MM.1S (cell line): ENCODE measurements around the gene SCIN.

Source experiments
- DNase-seq: peaks from one replicate; pipeline ENCODE4 v3.0.0-alpha.2; 2015
- H2AFZ ChIP-seq: fragments of 300-600 bp; sonication (generic); 2 replicates; pipeline ENCODE4 v1.6.0; 2016; ENCODE audit warnings: antibody characterized with exemption, low read length
- H3F3A ChIP-seq: fragments of 300-600 bp; sonication (generic); 2 replicates; pipeline ENCODE4 v1.6.1; 2016; ENCODE audit warnings: mild to moderate bottlenecking, antibody characterized with exemption, low read length, moderate library complexity, mixed read lengths; ENCODE audit not compliant: insufficient read depth
- H3K27ac ChIP-seq: fragments of 300-600 bp; sonication (generic); 2 replicates; pipeline ENCODE4 v1.5.1; 2016; ENCODE audit warnings: mild to moderate bottlenecking, low read length
- H3K27me3 ChIP-seq: fragments of 300-600 bp; sonication (generic); replicated peaks from 2 replicates; pipeline ENCODE4 v1.6.0; 2016; ENCODE audit warnings: low read length; ENCODE audit not compliant: insufficient read depth
- H3K36me3 ChIP-seq: fragments of 300-600 bp; sonication (generic); replicated peaks from 2 replicates; pipeline ENCODE4 v1.6.1; 2016; ENCODE audit warnings: mild to moderate bottlenecking, low read length, mixed read lengths; ENCODE audit not compliant: insufficient read depth
- H3K4me1 ChIP-seq: fragments of 300-600 bp; sonication (generic); 2 replicates; pipeline ENCODE4 v1.6.1; 2016; ENCODE audit warnings: low read length, mixed read lengths
- H3K4me2 ChIP-seq: fragments of 300-600 bp; sonication (generic); 2 replicates; pipeline ENCODE4 v1.6.0; 2016; ENCODE audit warnings: low read depth, low read length
- H3K4me3 ChIP-seq: fragments of 300-600 bp; sonication (generic); 2 replicates; pipeline ENCODE4 v1.5.1; 2016; ENCODE audit warnings: low read length, mixed read lengths
- H3K79me2 ChIP-seq: fragments of 300-600 bp; sonication (generic); 2 replicates; pipeline ENCODE4 v1.6.1; 2016; ENCODE audit warnings: mixed run types, low read length, mixed read lengths
- H3K9ac ChIP-seq: fragments of 300-600 bp; sonication (generic); 2 replicates; pipeline ENCODE4 v1.6.1; 2016; ENCODE audit warnings: low read length, mixed read lengths
- H3K9me2 ChIP-seq: fragments of 300-600 bp; sonication (generic); replicated peaks from 2 replicates; pipeline ENCODE4 v1.6.1; 2016; ENCODE audit warnings: mild to moderate bottlenecking, low read length, mixed read lengths; ENCODE audit not compliant: insufficient read depth
- H3K9me3 ChIP-seq: fragments of 300-600 bp; sonication (generic); replicated peaks from 2 replicates; pipeline ENCODE4 v1.6.1; 2016; ENCODE audit warnings: mild to moderate bottlenecking, low read length, mixed read lengths; ENCODE audit not compliant: insufficient read depth
- H4K20me1 ChIP-seq: fragments of 300-600 bp; sonication (generic); 2 replicates; pipeline ENCODE4 v1.6.1; 2016; ENCODE audit warnings: mild to moderate bottlenecking, low read length, moderate library complexity, mixed read lengths; ENCODE audit not compliant: insufficient read depth
- EZH2 ChIP-seq: fragments of 300-600 bp; sonication (generic); optimal IDR thresholded peaks from 2 replicates; pipeline ENCODE3; 2017; ENCODE audit warnings: low read depth, mild to moderate bottlenecking, antibody characterized with exemption, low read length, mixed read lengths
- EZH2phosphoT487 ChIP-seq: fragments of 300-600 bp; sonication (generic); IDR thresholded peaks from 2 replicates; pipeline ENCODE4 v1.6.1; 2018; ENCODE audit warnings: antibody characterized with exemption, low read length
- TF ChIP-seq, protein P1 (sequence below): fragments of 300-600 bp; sonication (generic); IDR thresholded peaks from 2 replicates; pipeline ENCODE4 v1.5.1; 2016; ENCODE audit warnings: antibody characterized with exemption, low read length, mixed read lengths

The SCIN gene

GRCh38 chr7:12550956-12551355 is 19.6 kb upstream of the SCIN start:
- Histone ChIP-seq H3K27me3 (peaks cover 16% of the 10 kb centered on the region), H3K4me3 (no peak overlapping the region), H3K9me2 (no peaks in the 10 kb centered on the region), H3F3A (peaks cover 3% of the 10 kb centered on the region), H2AFZ (no peak overlapping the region), H3K27ac (no peak overlapping the region), H3K9ac (no peak overlapping the region), H4K20me1 (no peaks in the 10 kb centered on the region), H3K36me3 (no peaks in the 10 kb centered on the region; the same call in 1 of the 2 replicates), H3K79me2 (no peaks in the 10 kb centered on the region), H3K9me3 (no peaks in the 10 kb centered on the region), H3K4me2 (no peak overlapping the region), H3K4me1 (peaks cover 5% of the 10 kb centered on the region; the same call in 1 of the 2 replicates)
- DNase-seq: no peak
- TF ChIP-seq EZH2 (no peak), EZH2phosphoT487 (no peak)
- TF ChIP-seq, protein P1, sequence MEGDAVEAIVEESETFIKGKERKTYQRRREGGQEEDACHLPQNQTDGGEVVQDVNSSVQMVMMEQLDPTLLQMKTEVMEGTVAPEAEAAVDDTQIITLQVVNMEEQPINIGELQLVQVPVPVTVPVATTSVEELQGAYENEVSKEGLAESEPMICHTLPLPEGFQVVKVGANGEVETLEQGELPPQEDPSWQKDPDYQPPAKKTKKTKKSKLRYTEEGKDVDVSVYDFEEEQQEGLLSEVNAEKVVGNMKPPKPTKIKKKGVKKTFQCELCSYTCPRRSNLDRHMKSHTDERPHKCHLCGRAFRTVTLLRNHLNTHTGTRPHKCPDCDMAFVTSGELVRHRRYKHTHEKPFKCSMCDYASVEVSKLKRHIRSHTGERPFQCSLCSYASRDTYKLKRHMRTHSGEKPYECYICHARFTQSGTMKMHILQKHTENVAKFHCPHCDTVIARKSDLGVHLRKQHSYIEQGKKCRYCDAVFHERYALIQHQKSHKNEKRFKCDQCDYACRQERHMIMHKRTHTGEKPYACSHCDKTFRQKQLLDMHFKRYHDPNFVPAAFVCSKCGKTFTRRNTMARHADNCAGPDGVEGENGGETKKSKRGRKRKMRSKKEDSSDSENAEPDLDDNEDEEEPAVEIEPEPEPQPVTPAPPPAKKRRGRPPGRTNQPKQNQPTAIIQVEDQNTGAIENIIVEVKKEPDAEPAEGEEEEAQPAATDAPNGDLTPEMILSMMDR: no peak

GRCh38 chr7:12552876-12553275 is 17.6 kb upstream of the SCIN start:
- Histone ChIP-seq H3K36me3 (no peaks in the 10 kb centered on the region; the same call in 1 of the 2 replicates), H3K79me2 (no peaks in the 10 kb centered on the region), H3K9me2 (no peaks in the 10 kb centered on the region), H3K9me3 (no peaks in the 10 kb centered on the region), H3K27me3 (peaks cover 16% of the 10 kb centered on the region), H3K4me1 (peaks cover 5% of the 10 kb centered on the region; the same call in 1 of the 2 replicates), H3K9ac (no peak overlapping the region), H3F3A (peaks cover 3% of the 10 kb centered on the region), H3K4me2 (no peak overlapping the region), H3K4me3 (no peak overlapping the region), H4K20me1 (no peaks in the 10 kb centered on the region), H3K27ac (no peak overlapping the region), H2AFZ (no peak overlapping the region)
- TF ChIP-seq, protein P1: no peak
- TF ChIP-seq EZH2 (no peak), EZH2phosphoT487 (no peak)
- DNase-seq: peak; percentile 49

GRCh38 chr7:12553416-12553815 is 17.1 kb upstream of the SCIN start:
- Histone ChIP-seq H3K4me2 (no peak overlapping the region), H3F3A (peaks cover 3% of the 10 kb centered on the region), H3K9ac (no peak overlapping the region), H4K20me1 (no peaks in the 10 kb centered on the region), H3K9me2 (no peaks in the 10 kb centered on the region), H3K9me3 (no peaks in the 10 kb centered on the region), H3K4me1 (peaks cover 5% of the 10 kb centered on the region; the same call in 1 of the 2 replicates), H3K79me2 (no peaks in the 10 kb centered on the region), H3K27ac (no peak overlapping the region), H3K4me3 (no peak overlapping the region), H2AFZ (no peak overlapping the region), H3K27me3 (peaks cover 16% of the 10 kb centered on the region), H3K36me3 (no peaks in the 10 kb centered on the region; the same call in 1 of the 2 replicates)
- DNase-seq: no peak
- TF ChIP-seq EZH2phosphoT487: no peak
- no peak for TF ChIP-seq EZH2
- TF ChIP-seq, protein P1: no peak
